GM23338 (cell line): ENCODE data around the gene DUSP10. TPM values are rescaled to one million over a fixed set of nuclear protein-coding genes. Genes with fewer than 3 reads are reported as not detected.

Experiments used
- ATAC-seq: fragments of 200-7000 bp; cut with Tn5 transposase; 3 replicates; pipeline ENCODE4 v1.9.1; 2020
- DNase-seq: peaks from one replicate; pipeline ENCODE4 v3.0.0-alpha.2; 2015; ENCODE audit warnings: low spot score
- H2AFZ ChIP-seq: fragments of 200-600 bp; sonication (generic); 2 replicates; pipeline ENCODE4 v1.8.0; 2016; ENCODE audit warnings: antibody characterized with exemption, mild to moderate bottlenecking, moderate library complexity
- H3F3A ChIP-seq: fragments of 200-600 bp; sonication (generic); replicated peaks from 2 replicates; pipeline ENCODE4 v1.8.0; 2017; ENCODE audit warnings: antibody characterized with exemption, mixed run types, low read depth
- H3K27ac ChIP-seq: fragments of 200-600 bp; sonication (generic); 2 replicates; pipeline ENCODE4 v1.6.1; 2016; ENCODE audit warnings: low read depth
- H3K27me3 ChIP-seq: fragments of 200-600 bp; sonication (generic); 2 replicates; pipeline ENCODE4 v1.8.0; 2016; ENCODE audit warnings: mild to moderate bottlenecking, mixed run types, moderate library complexity; ENCODE audit not compliant: insufficient read depth
- H3K36me3 ChIP-seq: fragments of 200-600 bp; sonication (generic); 2 replicates; pipeline ENCODE4 v1.8.0; 2016; ENCODE audit warnings: mild to moderate bottlenecking; ENCODE audit not compliant: insufficient read depth
- H3K4me1 ChIP-seq: fragments of 200-600 bp; sonication (generic); 2 replicates; pipeline ENCODE4 v1.8.0; 2016; ENCODE audit warnings: mild to moderate bottlenecking, moderate library complexity; ENCODE audit not compliant: insufficient read depth
- H3K4me2 ChIP-seq: fragments of 200-600 bp; sonication (generic); 2 replicates; pipeline ENCODE4 v1.7.1; 2017; ENCODE audit warnings: mixed run types
- H3K4me3 ChIP-seq: fragments of 200-600 bp; sonication (generic); 2 replicates; pipeline ENCODE4 v1.6.1; 2016; ENCODE audit warnings: mixed run types
- H3K79me2 ChIP-seq: fragments of 200-600 bp; sonication (generic); replicated peaks from 2 replicates; pipeline ENCODE4 v1.8.0; 2017; ENCODE audit warnings: mild to moderate bottlenecking; ENCODE audit not compliant: insufficient read depth
- H3K9me2 ChIP-seq: fragments of 200-600 bp; sonication (generic); 2 replicates; pipeline ENCODE4 v1.8.0; 2017; ENCODE audit not compliant: insufficient read depth
- H4K20me1 ChIP-seq: fragments of 200-600 bp; sonication (generic); replicated peaks from 2 replicates; pipeline ENCODE4 v1.8.0; 2017; ENCODE audit warnings: mild to moderate bottlenecking; ENCODE audit not compliant: insufficient read depth
- H3K27ac Mint-ChIP-seq: 2 replicates; pipeline ENCODE4 v1.8.0; 2020; ENCODE audit warnings: inconsistent platforms, mild to moderate bottlenecking, moderate library complexity, mixed read lengths
- H3K27me3 Mint-ChIP-seq: 3 replicates; pipeline ENCODE4 v1.8.0; 2022; ENCODE audit warnings: low read depth, mild to moderate bottlenecking, moderate library complexity, mixed read lengths, inconsistent platforms; ENCODE audit not compliant: insufficient read depth, poor library complexity
- H3K36me3 Mint-ChIP-seq: 3 replicates; pipeline ENCODE4 v1.8.0; 2021; ENCODE audit warnings: low read depth, mild to moderate bottlenecking, inconsistent platforms, moderate library complexity, mixed read lengths
- H3K4me1 Mint-ChIP-seq: 3 replicates; pipeline ENCODE4 v1.8.0; 2020; ENCODE audit warnings: mild to moderate bottlenecking, inconsistent platforms, mixed read lengths
- H3K4me3 Mint-ChIP-seq: 3 replicates; pipeline ENCODE4 v1.8.0; 2021; ENCODE audit warnings: moderate library complexity, mild to moderate bottlenecking, inconsistent platforms, mixed read lengths
- H3K9me3 Mint-ChIP-seq: 3 replicates; pipeline ENCODE4 v1.8.0; 2020; ENCODE audit warnings: moderate library complexity, mild to moderate bottlenecking, inconsistent platforms, mixed read lengths
- CREB1 ChIP-seq: fragments of 250-450 bp; sonication (Bioruptor Pico); IDR thresholded peaks from 2 replicates; pipeline ENCODE4 v1.5.0; 2020; ENCODE audit warnings: low read depth, mild to moderate bottlenecking, moderate library complexity
- EZH2 ChIP-seq: fragments of 200-600 bp; sonication (generic); IDR thresholded peaks from one replicate; pipeline ENCODE4 v1.8.0; 2017; ENCODE audit warnings: antibody characterized with exemption, mild to moderate bottlenecking, low read depth; ENCODE audit not compliant: unreplicated experiment
- EZH2phosphoT487 ChIP-seq: fragments of 200-600 bp; sonication (generic); IDR thresholded peaks from one replicate; pipeline ENCODE4 v1.8.1; 2018; ENCODE audit warnings: antibody characterized with exemption; ENCODE audit not compliant: unreplicated experiment
- JUNB ChIP-seq: IDR thresholded peaks from one replicate; pipeline ENCODE4 v1.6.1; 2016; ENCODE audit warnings: antibody characterized with exemption; ENCODE audit not compliant: unreplicated experiment
- NANOG ChIP-seq: IDR thresholded peaks from 2 replicates; pipeline ENCODE4 v1.6.1; 2016; ENCODE audit warnings: antibody characterized with exemption, borderline replicate concordance
- POLR2AphosphoS5 ChIP-seq: IDR thresholded peaks from 2 replicates; pipeline ENCODE4 v1.6.1; 2016; ENCODE audit warnings: antibody characterized with exemption, low read depth
- STAT1 ChIP-seq: IDR thresholded peaks from one replicate; pipeline ENCODE4 v1.6.1; 2016; ENCODE audit warnings: antibody characterized with exemption; ENCODE audit not compliant: unreplicated experiment
- ZNF114 ChIP-seq: fragments of 250-450 bp; sonication (Bioruptor Pico); IDR thresholded peaks from 2 replicates; pipeline ENCODE4 v1.5.0; 2020; ENCODE audit warnings: mild to moderate bottlenecking, moderate library complexity
- ZNF331 ChIP-seq: fragments of 250-450 bp; sonication (Bioruptor Pico); IDR thresholded peaks from 2 replicates; pipeline ENCODE4 v1.5.0; 2020; ENCODE audit warnings: low read depth, mild to moderate bottlenecking, moderate library complexity
- polyA plus RNA-seq: library from polyadenylated mRNA; unstranded; fragments of >200 nt; fragmentation: Nextera tagmentation; extraction: Ambion mirVana; gene quantifications from 2 replicates; pipeline ENCODE4 v1.2.1, GENCODE V29; 2016
- total RNA-seq: library from RNA; depleted of rRNA; stranded (reverse); fragments of >200 nt; shearing (Covaris generic); gene quantifications from 2 replicates; pipeline ENCODE4 v1.2.3, GENCODE V29; 2014
- TF ChIP-seq, protein P1 (sequence below): IDR thresholded peaks from one replicate; pipeline ENCODE4 v1.6.1; 2018; ENCODE audit warnings: antibody characterized with exemption; ENCODE audit not compliant: unreplicated experiment
- TF ChIP-seq, protein P2 (sequence below): fragments of 250-450 bp; sonication (Bioruptor Pico); IDR thresholded peaks from 2 replicates; pipeline ENCODE4 v1.5.0; 2020; ENCODE audit warnings: mild to moderate bottlenecking, moderate library complexity
- TF ChIP-seq, protein P3 (sequence below), 2 experiments: fragments of 200-600 bp in 1 of 2; sonication (generic) in 1 of 2; conservative IDR thresholded peaks; 2 replicates each; pipeline versions ENCODE4 v1.5.1 to v1.6.1; 2016 to 2017; ENCODE audit warnings: antibody characterized with exemption in 2 of 2, low read depth in 2 of 2, mild to moderate bottlenecking in 2 of 2, moderate library complexity in 1 of 2
- TF ChIP-seq, protein P4 (sequence below): IDR thresholded peaks from 2 replicates; pipeline ENCODE4 v1.6.1; 2016; ENCODE audit warnings: antibody characterized with exemption

DUSP10 gene
- total and polyA plus RNA-seq, 2 experiments from 2014 or later: 1.5 to 1.6 TPM

DNA sequence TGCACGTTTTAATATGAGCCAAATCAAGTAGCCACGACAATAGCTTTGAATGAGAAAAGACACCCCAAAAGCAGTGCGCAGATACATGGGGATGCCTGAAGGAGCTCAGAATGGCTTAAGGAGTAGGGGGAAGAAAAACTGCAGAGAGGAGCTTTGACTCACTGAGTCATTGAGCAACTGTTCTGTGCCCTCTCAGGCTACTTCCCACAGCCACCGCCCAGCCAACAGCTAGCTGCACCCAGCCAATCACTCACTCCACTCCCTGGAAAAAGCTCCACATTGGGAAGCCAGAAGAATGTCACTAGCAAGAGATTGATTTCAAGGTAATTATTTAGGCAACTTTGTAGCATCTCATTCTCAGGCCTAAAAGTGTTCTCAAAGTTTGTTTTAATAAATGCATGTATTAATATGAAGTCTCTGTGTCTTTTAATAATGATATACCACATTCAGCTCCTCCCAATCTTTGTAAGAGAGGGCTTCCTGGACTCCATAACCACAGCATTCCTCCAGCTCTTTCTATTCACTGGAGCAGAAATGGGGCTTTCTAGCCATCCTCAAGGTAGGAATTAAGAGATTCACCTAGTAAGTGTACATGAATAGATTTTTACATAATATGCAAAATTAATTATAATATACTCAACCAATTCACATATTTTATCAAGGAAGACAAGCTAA is 16.8 kb downstream of the DUSP10 start:
- Mint-ChIP-seq H3K36me3 (peaks cover 20% of the 10 kb centered on the region), H3K4me1 (no peaks in the 10 kb centered on the region), H3K27ac (no peak overlapping the region), H3K9me3 (peaks cover 34% of the 10 kb centered on the region), H3K27me3 (no peaks in the 10 kb centered on the region), H3K4me3 (no peak overlapping the region)
- peaks cover 10% of the 10 kb centered on the region for H3K36me3 ChIP-seq
- H3K4me2 ChIP-seq: no peak overlapping the region
- no peaks in the 10 kb centered on the region for H3F3A ChIP-seq
- H3K79me2 ChIP-seq: no peaks in the 10 kb centered on the region
- TF ChIP-seq JUNB (no peak), ZNF331 (CRISPR knock-in tag) (no peak), EZH2phosphoT487 (no peak), STAT1 (no peak), ZNF114 (CRISPR knock-in tag) (no peak), POLR2AphosphoS5 (no peak), NANOG (no peak), EZH2 (no peak), CREB1 (no peak)
- TF ChIP-seq, protein P1, sequence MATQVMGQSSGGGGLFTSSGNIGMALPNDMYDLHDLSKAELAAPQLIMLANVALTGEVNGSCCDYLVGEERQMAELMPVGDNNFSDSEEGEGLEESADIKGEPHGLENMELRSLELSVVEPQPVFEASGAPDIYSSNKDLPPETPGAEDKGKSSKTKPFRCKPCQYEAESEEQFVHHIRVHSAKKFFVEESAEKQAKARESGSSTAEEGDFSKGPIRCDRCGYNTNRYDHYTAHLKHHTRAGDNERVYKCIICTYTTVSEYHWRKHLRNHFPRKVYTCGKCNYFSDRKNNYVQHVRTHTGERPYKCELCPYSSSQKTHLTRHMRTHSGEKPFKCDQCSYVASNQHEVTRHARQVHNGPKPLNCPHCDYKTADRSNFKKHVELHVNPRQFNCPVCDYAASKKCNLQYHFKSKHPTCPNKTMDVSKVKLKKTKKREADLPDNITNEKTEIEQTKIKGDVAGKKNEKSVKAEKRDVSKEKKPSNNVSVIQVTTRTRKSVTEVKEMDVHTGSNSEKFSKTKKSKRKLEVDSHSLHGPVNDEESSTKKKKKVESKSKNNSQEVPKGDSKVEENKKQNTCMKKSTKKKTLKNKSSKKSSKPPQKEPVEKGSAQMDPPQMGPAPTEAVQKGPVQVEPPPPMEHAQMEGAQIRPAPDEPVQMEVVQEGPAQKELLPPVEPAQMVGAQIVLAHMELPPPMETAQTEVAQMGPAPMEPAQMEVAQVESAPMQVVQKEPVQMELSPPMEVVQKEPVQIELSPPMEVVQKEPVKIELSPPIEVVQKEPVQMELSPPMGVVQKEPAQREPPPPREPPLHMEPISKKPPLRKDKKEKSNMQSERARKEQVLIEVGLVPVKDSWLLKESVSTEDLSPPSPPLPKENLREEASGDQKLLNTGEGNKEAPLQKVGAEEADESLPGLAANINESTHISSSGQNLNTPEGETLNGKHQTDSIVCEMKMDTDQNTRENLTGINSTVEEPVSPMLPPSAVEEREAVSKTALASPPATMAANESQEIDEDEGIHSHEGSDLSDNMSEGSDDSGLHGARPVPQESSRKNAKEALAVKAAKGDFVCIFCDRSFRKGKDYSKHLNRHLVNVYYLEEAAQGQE: no peak
- TF ChIP-seq, protein P2, sequence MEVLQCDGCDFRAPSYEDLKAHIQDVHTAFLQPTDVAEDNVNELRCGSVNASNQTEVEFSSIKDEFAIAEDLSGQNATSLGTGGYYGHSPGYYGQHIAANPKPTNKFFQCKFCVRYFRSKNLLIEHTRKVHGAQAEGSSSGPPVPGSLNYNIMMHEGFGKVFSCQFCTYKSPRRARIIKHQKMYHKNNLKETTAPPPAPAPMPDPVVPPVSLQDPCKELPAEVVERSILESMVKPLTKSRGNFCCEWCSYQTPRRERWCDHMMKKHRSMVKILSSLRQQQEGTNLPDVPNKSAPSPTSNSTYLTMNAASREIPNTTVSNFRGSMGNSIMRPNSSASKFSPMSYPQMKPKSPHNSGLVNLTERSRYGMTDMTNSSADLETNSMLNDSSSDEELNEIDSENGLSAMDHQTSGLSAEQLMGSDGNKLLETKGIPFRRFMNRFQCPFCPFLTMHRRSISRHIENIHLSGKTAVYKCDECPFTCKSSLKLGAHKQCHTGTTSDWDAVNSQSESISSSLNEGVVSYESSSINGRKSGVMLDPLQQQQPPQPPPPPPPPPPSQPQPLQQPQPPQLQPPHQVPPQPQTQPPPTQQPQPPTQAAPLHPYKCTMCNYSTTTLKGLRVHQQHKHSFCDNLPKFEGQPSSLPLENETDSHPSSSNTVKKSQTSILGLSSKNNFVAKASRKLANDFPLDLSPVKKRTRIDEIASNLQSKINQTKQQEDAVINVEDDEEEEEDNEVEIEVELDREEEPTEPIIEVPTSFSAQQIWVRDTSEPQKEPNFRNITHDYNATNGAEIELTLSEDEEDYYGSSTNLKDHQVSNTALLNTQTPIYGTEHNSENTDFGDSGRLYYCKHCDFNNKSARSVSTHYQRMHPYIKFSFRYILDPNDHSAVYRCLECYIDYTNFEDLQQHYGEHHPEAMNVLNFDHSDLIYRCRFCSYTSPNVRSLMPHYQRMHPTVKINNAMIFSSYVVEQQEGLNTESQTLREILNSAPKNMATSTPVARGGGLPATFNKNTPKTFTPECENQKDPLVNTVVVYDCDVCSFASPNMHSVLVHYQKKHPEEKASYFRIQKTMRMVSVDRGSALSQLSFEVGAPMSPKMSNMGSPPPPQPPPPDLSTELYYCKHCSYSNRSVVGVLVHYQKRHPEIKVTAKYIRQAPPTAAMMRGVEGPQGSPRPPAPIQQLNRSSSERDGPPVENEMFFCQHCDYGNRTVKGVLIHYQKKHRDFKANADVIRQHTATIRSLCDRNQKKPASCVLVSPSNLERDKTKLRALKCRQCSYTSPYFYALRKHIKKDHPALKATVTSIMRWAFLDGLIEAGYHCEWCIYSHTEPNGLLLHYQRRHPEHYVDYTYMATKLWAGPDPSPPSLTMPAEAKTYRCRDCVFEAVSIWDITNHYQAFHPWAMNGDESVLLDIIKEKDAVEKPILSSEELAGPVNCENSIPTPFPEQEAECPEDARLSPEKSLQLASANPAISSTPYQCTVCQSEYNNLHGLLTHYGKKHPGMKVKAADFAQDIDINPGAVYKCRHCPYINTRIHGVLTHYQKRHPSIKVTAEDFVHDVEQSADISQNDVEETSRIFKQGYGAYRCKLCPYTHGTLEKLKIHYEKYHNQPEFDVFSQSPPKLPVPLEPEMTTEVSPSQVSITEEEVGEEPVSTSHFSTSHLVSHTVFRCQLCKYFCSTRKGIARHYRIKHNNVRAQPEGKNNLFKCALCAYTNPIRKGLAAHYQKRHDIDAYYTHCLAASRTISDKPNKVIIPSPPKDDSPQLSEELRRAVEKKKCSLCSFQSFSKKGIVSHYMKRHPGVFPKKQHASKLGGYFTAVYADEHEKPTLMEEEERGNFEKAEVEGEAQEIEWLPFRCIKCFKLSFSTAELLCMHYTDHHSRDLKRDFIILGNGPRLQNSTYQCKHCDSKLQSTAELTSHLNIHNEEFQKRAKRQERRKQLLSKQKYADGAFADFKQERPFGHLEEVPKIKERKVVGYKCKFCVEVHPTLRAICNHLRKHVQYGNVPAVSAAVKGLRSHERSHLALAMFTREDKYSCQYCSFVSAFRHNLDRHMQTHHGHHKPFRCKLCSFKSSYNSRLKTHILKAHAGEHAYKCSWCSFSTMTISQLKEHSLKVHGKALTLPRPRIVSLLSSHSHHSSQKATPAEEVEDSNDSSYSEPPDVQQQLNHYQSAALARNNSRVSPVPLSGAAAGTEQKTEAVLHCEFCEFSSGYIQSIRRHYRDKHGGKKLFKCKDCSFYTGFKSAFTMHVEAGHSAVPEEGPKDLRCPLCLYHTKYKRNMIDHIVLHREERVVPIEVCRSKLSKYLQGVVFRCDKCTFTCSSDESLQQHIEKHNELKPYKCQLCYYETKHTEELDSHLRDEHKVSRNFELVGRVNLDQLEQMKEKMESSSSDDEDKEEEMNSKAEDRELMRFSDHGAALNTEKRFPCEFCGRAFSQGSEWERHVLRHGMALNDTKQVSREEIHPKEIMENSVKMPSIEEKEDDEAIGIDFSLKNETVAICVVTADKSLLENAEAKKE (CRISPR knock-in tag): no peak
- TF ChIP-seq, protein P3, sequence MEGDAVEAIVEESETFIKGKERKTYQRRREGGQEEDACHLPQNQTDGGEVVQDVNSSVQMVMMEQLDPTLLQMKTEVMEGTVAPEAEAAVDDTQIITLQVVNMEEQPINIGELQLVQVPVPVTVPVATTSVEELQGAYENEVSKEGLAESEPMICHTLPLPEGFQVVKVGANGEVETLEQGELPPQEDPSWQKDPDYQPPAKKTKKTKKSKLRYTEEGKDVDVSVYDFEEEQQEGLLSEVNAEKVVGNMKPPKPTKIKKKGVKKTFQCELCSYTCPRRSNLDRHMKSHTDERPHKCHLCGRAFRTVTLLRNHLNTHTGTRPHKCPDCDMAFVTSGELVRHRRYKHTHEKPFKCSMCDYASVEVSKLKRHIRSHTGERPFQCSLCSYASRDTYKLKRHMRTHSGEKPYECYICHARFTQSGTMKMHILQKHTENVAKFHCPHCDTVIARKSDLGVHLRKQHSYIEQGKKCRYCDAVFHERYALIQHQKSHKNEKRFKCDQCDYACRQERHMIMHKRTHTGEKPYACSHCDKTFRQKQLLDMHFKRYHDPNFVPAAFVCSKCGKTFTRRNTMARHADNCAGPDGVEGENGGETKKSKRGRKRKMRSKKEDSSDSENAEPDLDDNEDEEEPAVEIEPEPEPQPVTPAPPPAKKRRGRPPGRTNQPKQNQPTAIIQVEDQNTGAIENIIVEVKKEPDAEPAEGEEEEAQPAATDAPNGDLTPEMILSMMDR (conservative IDR thresholded peaks at IDR 0.05; ENCODE audit: low read depth in 2 of 2): no peak
- TF ChIP-seq, protein P4, sequence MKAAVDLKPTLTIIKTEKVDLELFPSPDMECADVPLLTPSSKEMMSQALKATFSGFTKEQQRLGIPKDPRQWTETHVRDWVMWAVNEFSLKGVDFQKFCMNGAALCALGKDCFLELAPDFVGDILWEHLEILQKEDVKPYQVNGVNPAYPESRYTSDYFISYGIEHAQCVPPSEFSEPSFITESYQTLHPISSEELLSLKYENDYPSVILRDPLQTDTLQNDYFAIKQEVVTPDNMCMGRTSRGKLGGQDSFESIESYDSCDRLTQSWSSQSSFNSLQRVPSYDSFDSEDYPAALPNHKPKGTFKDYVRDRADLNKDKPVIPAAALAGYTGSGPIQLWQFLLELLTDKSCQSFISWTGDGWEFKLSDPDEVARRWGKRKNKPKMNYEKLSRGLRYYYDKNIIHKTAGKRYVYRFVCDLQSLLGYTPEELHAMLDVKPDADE: no peak
- ATAC-seq (no peak), DNase-seq (no peak)
- H3K27ac ChIP-seq: no peak overlapping the region
- no peaks in the 10 kb centered on the region for H4K20me1 ChIP-seq
- H3K4me3 ChIP-seq: no peak overlapping the region
- no peak overlapping the region for H2AFZ ChIP-seq
- peaks cover 1% of the 10 kb centered on the region; the same call in 1 of the 2 replicates for H3K4me1 ChIP-seq
- H3K27me3 ChIP-seq: no peaks in the 10 kb centered on the region
- H3K9me2 ChIP-seq: 0 out of 2 replicates have a peak, but pooled peaks cover 8% of the 10 kb centered on the region
